HCT116 (cell line): ENCODE measurements around the gene IQCM. TPM values are rescaled to one million over a fixed set of nuclear protein-coding genes. Genes with fewer than 3 reads are reported as not detected.

Experiments
- ATAC-seq: fragments of 200-7000 bp; cut with Tn5 transposase; 2 replicates; pipeline ENCODE4 v1.9.1; 2020; ENCODE audit warnings: mild to moderate bottlenecking, moderate library complexity
- BruUV-seq: library from RNA; stranded (reverse); fragments of 400-500 nt; replicated peaks from 2 replicates; lab custom pipeline; 2021; lab: Mats Ljungman, UMichigan
- CTCF ChIA-PET: fragments of 300-600 bp; sonication (Branson Sonifier 250); formaldehyde crosslinking; loops from one replicate; lab custom pipeline; 2021; ENCODE audit warnings: antibody characterized with exemption; lab: Charles Lee
- POLR2A ChIA-PET: fragments of 300-600, 350-600 bp; sonication (Branson Sonifier 250); formaldehyde crosslinking; loops from one replicate; lab custom pipeline; 2021; ENCODE audit warnings: antibody characterized with exemption; lab: Charles Lee
- RAD21 ChIA-PET, 2 experiments: fragments of 300-600 bp; sonication (Branson Sonifier 250); formaldehyde crosslinking; loops; one replicate each; lab custom pipeline; 2023; ENCODE audit warnings: low total read pairs in 2 of 2; ENCODE audit not compliant: uncharacterized antibody in 2 of 2, unreplicated experiment in 2 of 2, low non-redundant PET in 1 of 2; lab: Charles Lee
- DNase-seq: peaks from one replicate; pipeline ENCODE4 v3.0.0-alpha.2; 2010; ENCODE audit warnings: low read depth, low spot score
- H2AFZ ChIP-seq: fragments of 200-600 bp; shearing (Covaris generic), sonication (generic); 2 replicates; pipeline ENCODE4 v1.6.1; 2017; ENCODE audit warnings: low read depth, mixed run types, mixed read lengths, antibody characterized with exemption, low read length; ENCODE audit not compliant: poor library complexity, severe bottlenecking
- H3K27ac ChIP-seq: 2 replicates; pipeline ENCODE4 v1.5.1; 2012; ENCODE audit warnings: low read depth, low read length
- H3K27me3 ChIP-seq: fragments of 200-600 bp; sonication (generic); 2 replicates; pipeline ENCODE4 v1.6.1; 2016; ENCODE audit warnings: mixed run types, low read length, mixed read lengths; ENCODE audit not compliant: insufficient read depth
- H3K36me3 ChIP-seq, 2 experiments: fragments of 200-500 bp in 1 of 2; fragments of 200-600 bp in 1 of 2; sonication (Bioruptor generic) in 1 of 2; sonication (generic) in 1 of 2; 2 replicates each; pipeline versions ENCODE4 v1.5.1 to v1.6.1; 2014 to 2016; ENCODE audit warnings: low read length in 2 of 2, inconsistent platforms in 1 of 2, mixed read lengths in 1 of 2, mixed run types in 1 of 2; ENCODE audit not compliant: insufficient read depth in 2 of 2, control insufficient read depth in 1 of 2
- H3K4me1 ChIP-seq, 2 experiments: fragments of 200-600 bp in 1 of 2; sonication (generic) in 1 of 2; 2 replicates each; pipeline versions ENCODE4 v1.5.1 to v1.6.1; 2012 to 2017; ENCODE audit warnings: low read length in 2 of 2, inconsistent platforms in 1 of 2, mild to moderate bottlenecking in 1 of 2, mixed read lengths in 1 of 2, mixed run types in 1 of 2, moderate library complexity in 1 of 2; ENCODE audit not compliant: insufficient read depth in 2 of 2, control insufficient read depth in 1 of 2
- H3K4me2 ChIP-seq: fragments of 200-600 bp; sonication (generic); 2 replicates; pipeline ENCODE4 v1.6.1; 2017; ENCODE audit warnings: mixed run types, low read length, mixed read lengths
- H3K4me3 ChIP-seq, 2 experiments: fragments of 200-600 bp in 1 of 2; sonication (generic) in 1 of 2; replicated peaks in 1 of 2; 2 replicates each; pipeline ENCODE4 v1.5.1; 2011 to 2016; ENCODE audit warnings: low read length in 2 of 2, control low read depth in 1 of 2, low read depth in 1 of 2, mild to moderate bottlenecking in 1 of 2, mixed read lengths in 1 of 2, mixed run types in 1 of 2
- H3K79me2 ChIP-seq: fragments of 200-600 bp; sonication (generic); 2 replicates; pipeline ENCODE4 v1.6.1; 2017; ENCODE audit warnings: mild to moderate bottlenecking, mixed run types, low read length, moderate library complexity, mixed read lengths; ENCODE audit not compliant: insufficient read depth
- H3K9ac ChIP-seq: fragments of 200-600 bp; sonication (generic); 2 replicates; pipeline ENCODE4 v1.6.1; 2016; ENCODE audit warnings: low read length, mixed read lengths
- H3K9me2 ChIP-seq: fragments of 200-600 bp; sonication (generic), shearing (Covaris generic); 2 replicates; pipeline ENCODE4 v1.6.1; 2017; ENCODE audit warnings: mixed run types, mild to moderate bottlenecking, moderate library complexity; ENCODE audit not compliant: insufficient read depth
- H3K9me3 ChIP-seq, 2 experiments: fragments of 200-500 bp in 1 of 2; fragments of 200-600 bp in 1 of 2; sonication (Bioruptor generic) in 1 of 2; sonication (generic) in 1 of 2; 2 replicates each; pipeline ENCODE4 v1.6.1; 2014 to 2017; ENCODE audit warnings: low read length in 2 of 2, mixed read lengths in 2 of 2, inconsistent platforms in 1 of 2, low read depth in 1 of 2, mild to moderate bottlenecking in 1 of 2, mixed run types in 1 of 2, moderate library complexity in 1 of 2; ENCODE audit not compliant: control insufficient read depth in 1 of 2, insufficient read depth in 1 of 2
- H4K20me1 ChIP-seq: fragments of 200-600 bp; sonication (generic), shearing (Covaris generic); 2 replicates; pipeline ENCODE4 v1.6.1; 2017; ENCODE audit warnings: mixed run types, mild to moderate bottlenecking, moderate library complexity; ENCODE audit not compliant: insufficient read depth
- CEBPB ChIP-seq: IDR thresholded peaks from 2 replicates; pipeline ENCODE4 v1.6.1; 2012; ENCODE audit warnings: low read depth
- EGR1 ChIP-seq: IDR thresholded peaks from 2 replicates; pipeline ENCODE4 v1.6.1; 2012; ENCODE audit warnings: low read depth
- POLR2AphosphoS5 ChIP-seq: IDR thresholded peaks from 2 replicates; pipeline ENCODE4 v1.6.1; 2011; ENCODE audit warnings: mild to moderate bottlenecking, low read depth, low read length, moderate library complexity
- intact Hi-C: fragments of 100-400 bp; cut with micrococcal nuclease; formaldehyde crosslinking; loops from 2 replicates; pipeline ENCODE4 v1.10.0; 2022
- total RNA-seq: library from RNA; stranded (reverse); gene quantifications from one replicate; pipeline ENCODE4 v1.2.1, GENCODE V29; 2021; ENCODE audit not compliant: unreplicated experiment
- TF ChIP-seq, protein P1 (sequence below): IDR thresholded peaks from 2 replicates; pipeline ENCODE4 v1.6.1; 2012
- TF ChIP-seq, protein P2 (sequence below): IDR thresholded peaks from 2 replicates; pipeline ENCODE4 v1.6.1; 2012; ENCODE audit warnings: low read depth

Gene IQCM
- total RNA-seq, 1 experiment from 2014 or later = 0.20 TPM

DNA sequence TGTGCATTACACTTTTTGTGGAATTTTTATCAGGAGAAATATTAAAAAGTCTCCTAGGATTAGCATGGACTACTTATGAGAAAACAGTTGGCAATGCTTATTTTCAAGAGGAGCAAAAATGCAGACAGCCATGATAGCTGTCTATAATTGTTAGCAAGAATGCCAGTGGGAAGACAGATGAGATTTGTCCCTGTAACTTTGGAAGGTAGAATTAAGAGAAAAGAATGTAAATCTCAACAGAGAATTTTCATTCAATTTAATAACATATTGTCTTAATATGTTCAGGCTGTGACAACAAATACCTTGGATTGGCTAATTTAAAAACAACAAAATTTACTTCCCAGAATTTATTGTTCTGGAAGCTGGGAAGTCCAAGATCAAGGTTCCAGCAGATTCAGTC is 349.2 kb downstream of the IQCM start:
- Histone ChIP-seq H3K27me3 (no peaks in the 10 kb centered on the region), H3K9me3 (no peaks in the 10 kb centered on the region), H2AFZ (no peak overlapping the region), H3K4me3 (no peak overlapping the region), H3K4me1 (no peaks in the 10 kb centered on the region), H3K36me3 (no peaks in the 10 kb centered on the region), H3K9ac (no peak overlapping the region), H3K27ac (no peak overlapping the region), H3K4me2 (no peak overlapping the region), H3K9me2 (no peaks in the 10 kb centered on the region), H3K79me2 (no peaks in the 10 kb centered on the region), H4K20me1 (no peaks in the 10 kb centered on the region)
- TF ChIP-seq POLR2AphosphoS5 (no peak), CEBPB (no peak), EGR1 (no peak)
- TF ChIP-seq, protein P1, sequence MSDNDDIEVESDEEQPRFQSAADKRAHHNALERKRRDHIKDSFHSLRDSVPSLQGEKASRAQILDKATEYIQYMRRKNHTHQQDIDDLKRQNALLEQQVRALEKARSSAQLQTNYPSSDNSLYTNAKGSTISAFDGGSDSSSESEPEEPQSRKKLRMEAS = no peak
- RAD21 ChIA-PET = no interaction called here
- POLR2A ChIA-PET = no interaction called here
- intact Hi-C loops = no loop called here
- BruUV-seq = no TSS peak
- no peak for ATAC-seq
- CTCF ChIA-PET = no interaction called here
- DNase-seq = no peak

DNA sequence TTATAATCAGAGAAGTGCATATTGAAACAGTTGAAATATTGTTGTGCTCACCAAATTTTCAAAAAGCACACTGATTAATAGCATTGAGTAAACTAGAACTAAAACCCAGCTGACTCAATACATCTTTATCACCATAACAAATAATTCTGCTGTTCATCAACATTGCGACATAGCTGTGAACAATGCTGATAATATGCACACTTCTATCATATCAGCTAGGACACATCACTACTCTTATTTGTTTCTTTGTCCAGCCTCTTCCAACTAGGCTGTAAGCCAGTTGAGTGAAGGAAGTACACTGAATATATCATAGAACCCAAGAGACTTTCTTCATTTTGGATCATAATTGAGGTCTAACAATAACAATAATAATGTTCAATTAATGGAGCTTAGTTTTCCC is 349.7 kb downstream of the IQCM start:
- no peaks in the 10 kb centered on the region for H3K27me3 ChIP-seq
- H3K4me2 ChIP-seq = no peak overlapping the region
- no peaks in the 10 kb centered on the region for H3K36me3 ChIP-seq
- no peaks in the 10 kb centered on the region for H4K20me1 ChIP-seq
- no peak overlapping the region for H3K4me3 ChIP-seq
- POLR2A ChIA-PET = no interaction called here
- no peaks in the 10 kb centered on the region for H3K9me3 ChIP-seq
- intact Hi-C loops = no loop called here
- CTCF ChIA-PET = no interaction called here
- no peak overlapping the region for H3K9ac ChIP-seq
- BruUV-seq = no TSS peak
- H3K79me2 ChIP-seq = no peaks in the 10 kb centered on the region
- RAD21 ChIA-PET = no interaction called here
- ATAC-seq = no peak
- H3K4me1 ChIP-seq = no peaks in the 10 kb centered on the region
- H3K27ac ChIP-seq = no peak overlapping the region
- DNase-seq = no peak
- TF ChIP-seq, protein P2, sequence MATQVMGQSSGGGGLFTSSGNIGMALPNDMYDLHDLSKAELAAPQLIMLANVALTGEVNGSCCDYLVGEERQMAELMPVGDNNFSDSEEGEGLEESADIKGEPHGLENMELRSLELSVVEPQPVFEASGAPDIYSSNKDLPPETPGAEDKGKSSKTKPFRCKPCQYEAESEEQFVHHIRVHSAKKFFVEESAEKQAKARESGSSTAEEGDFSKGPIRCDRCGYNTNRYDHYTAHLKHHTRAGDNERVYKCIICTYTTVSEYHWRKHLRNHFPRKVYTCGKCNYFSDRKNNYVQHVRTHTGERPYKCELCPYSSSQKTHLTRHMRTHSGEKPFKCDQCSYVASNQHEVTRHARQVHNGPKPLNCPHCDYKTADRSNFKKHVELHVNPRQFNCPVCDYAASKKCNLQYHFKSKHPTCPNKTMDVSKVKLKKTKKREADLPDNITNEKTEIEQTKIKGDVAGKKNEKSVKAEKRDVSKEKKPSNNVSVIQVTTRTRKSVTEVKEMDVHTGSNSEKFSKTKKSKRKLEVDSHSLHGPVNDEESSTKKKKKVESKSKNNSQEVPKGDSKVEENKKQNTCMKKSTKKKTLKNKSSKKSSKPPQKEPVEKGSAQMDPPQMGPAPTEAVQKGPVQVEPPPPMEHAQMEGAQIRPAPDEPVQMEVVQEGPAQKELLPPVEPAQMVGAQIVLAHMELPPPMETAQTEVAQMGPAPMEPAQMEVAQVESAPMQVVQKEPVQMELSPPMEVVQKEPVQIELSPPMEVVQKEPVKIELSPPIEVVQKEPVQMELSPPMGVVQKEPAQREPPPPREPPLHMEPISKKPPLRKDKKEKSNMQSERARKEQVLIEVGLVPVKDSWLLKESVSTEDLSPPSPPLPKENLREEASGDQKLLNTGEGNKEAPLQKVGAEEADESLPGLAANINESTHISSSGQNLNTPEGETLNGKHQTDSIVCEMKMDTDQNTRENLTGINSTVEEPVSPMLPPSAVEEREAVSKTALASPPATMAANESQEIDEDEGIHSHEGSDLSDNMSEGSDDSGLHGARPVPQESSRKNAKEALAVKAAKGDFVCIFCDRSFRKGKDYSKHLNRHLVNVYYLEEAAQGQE = no peak
- TF ChIP-seq CEBPB = peak; percentile 50
- no peak overlapping the region for H2AFZ ChIP-seq
- no peaks in the 10 kb centered on the region for H3K9me2 ChIP-seq
